Measurements from ENCODE around the gene RPP30.

RPP30 gene

GRCh38 chr10:90871766-90872647 lies at the start of gene RPP30:
Gene RPP30, plus strand, starts transcription at chr10:90871974. Its CDS starts 13 bp downstream, at chr10:90871987.
- in situ Hi-C loops (cut with MboI; ENCODE audit: low sequenced_read_pairs) = no loop called here

- in situ Hi-C loops (cut with MboI; ENCODE audit: low sequenced_read_pairs) = no loop called here
Measured at GRCh38 chr10:90822508-90822907, 49.3 kb upstream of the RPP30 start.

GRCh38 chr10:90832111-90832510 lies 39.7 kb upstream of the RPP30 start:
- in situ Hi-C loops (cut with MboI; ENCODE audit: low sequenced_read_pairs) = no loop called here

- in situ Hi-C loops (cut with MboI; ENCODE audit: low sequenced_read_pairs) = no loop called here
Measured at GRCh38 chr10:90834326-90834725, 37.4 kb upstream of the RPP30 start.

GRCh38 chr10:90837486-90837885 lies 34.3 kb upstream of the RPP30 start:
- in situ Hi-C loops (cut with MboI; ENCODE audit: low sequenced_read_pairs) = no loop called here

- in situ Hi-C loops (cut with MboI; ENCODE audit: low sequenced_read_pairs) = no loop called here
Measured at GRCh38 chr10:90842725-90843124, 29.0 kb upstream of the RPP30 start.

GRCh38 chr10:90845726-90846125 lies 26.0 kb upstream of the RPP30 start:
- in situ Hi-C loops (cut with MboI; ENCODE audit: low sequenced_read_pairs) = no loop called here

GRCh38 chr10:90846746-90847145 lies 25.0 kb upstream of the RPP30 start:
- in situ Hi-C loops (cut with MboI; ENCODE audit: low sequenced_read_pairs) = no loop called here

- in situ Hi-C loops (cut with MboI; ENCODE audit: low sequenced_read_pairs) = no loop called here
Measured at GRCh38 chr10:90847436-90847835, 24.3 kb upstream of the RPP30 start.

GRCh38 chr10:90849956-90850749 lies 21.6 kb upstream of the RPP30 start:
- in situ Hi-C loops (cut with MboI; ENCODE audit: low sequenced_read_pairs) = no loop called here

GRCh38 chr10:90855126-90855525 lies 16.6 kb upstream of the RPP30 start:
- in situ Hi-C loops (cut with MboI; ENCODE audit: low sequenced_read_pairs) = no loop called here

- in situ Hi-C loops (cut with MboI; ENCODE audit: low sequenced_read_pairs) = no loop called here
Measured at GRCh38 chr10:90856261-90856660, 15.5 kb upstream of the RPP30 start.

- in situ Hi-C loops (cut with MboI; ENCODE audit: low sequenced_read_pairs) = no loop called here
Measured at GRCh38 chr10:90856964-90857634, 14.7 kb upstream of the RPP30 start.

- in situ Hi-C loops (cut with MboI; ENCODE audit: low sequenced_read_pairs) = no loop called here
Measured at GRCh38 chr10:90857635-90858460, 13.9 kb upstream of the RPP30 start, which contains the start of gene HTR7. Gene HTR7, minus strand, starts transcription at chr10:90858039. Its CDS starts 368 bp downstream, at chr10:90857671.

- in situ Hi-C loops (cut with MboI; ENCODE audit: low sequenced_read_pairs) = no loop called here
Measured at GRCh38 chr10:90858461-90858968, 13.3 kb upstream of the RPP30 start.

- in situ Hi-C loops (cut with MboI; ENCODE audit: low sequenced_read_pairs) = no loop called here
Measured at GRCh38 chr10:90859321-90859751, 12.4 kb upstream of the RPP30 start.

- in situ Hi-C loops (cut with MboI; ENCODE audit: low sequenced_read_pairs) = no loop called here
Measured at GRCh38 chr10:90860790-90861189, 11.0 kb upstream of the RPP30 start.

- in situ Hi-C loops (cut with MboI; ENCODE audit: low sequenced_read_pairs) = no loop called here
Measured at GRCh38 chr10:90862908-90863514, 8.8 kb upstream of the RPP30 start.

- in situ Hi-C loops (cut with MboI; ENCODE audit: low sequenced_read_pairs) = no loop called here
Measured at GRCh38 chr10:90865401-90865800, 6.4 kb upstream of the RPP30 start.

Data from HL-60/S4 treated with phorbol 12-myristate 13-acetate at 8.2 ng/mL for 4 days and 3 days (cell line).